ENCODE data around the gene EPS8L1.

DNA sequence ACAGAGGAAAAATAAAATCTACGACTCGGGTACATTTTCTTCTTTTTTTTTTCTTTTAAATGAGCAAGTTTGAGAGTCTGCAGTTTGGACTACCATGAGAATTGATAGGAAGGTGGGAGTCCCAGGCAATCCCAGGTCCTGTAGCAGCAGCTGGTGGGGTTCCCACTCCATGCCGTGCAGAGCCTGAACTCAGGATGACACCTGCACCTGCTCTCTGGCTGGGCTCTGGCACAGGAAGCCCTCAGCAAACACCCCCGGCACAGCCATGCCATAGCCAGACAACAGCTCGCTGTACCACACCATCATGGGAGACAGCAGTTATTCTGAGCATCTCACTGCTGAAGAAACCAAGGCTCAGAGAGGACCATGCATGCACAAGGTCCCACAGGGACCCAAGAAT lies 31.4 kb upstream of the EPS8L1 start:
- TF ChIP-seq EZH2 (IDR thresholded peaks at IDR 0.05; ENCODE audit: borderline replicate concordance, low read depth, low read length, poor library complexity, severe bottlenecking): no peak
- TF ChIP-seq, protein P1, sequence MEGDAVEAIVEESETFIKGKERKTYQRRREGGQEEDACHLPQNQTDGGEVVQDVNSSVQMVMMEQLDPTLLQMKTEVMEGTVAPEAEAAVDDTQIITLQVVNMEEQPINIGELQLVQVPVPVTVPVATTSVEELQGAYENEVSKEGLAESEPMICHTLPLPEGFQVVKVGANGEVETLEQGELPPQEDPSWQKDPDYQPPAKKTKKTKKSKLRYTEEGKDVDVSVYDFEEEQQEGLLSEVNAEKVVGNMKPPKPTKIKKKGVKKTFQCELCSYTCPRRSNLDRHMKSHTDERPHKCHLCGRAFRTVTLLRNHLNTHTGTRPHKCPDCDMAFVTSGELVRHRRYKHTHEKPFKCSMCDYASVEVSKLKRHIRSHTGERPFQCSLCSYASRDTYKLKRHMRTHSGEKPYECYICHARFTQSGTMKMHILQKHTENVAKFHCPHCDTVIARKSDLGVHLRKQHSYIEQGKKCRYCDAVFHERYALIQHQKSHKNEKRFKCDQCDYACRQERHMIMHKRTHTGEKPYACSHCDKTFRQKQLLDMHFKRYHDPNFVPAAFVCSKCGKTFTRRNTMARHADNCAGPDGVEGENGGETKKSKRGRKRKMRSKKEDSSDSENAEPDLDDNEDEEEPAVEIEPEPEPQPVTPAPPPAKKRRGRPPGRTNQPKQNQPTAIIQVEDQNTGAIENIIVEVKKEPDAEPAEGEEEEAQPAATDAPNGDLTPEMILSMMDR (conservative IDR thresholded peaks at IDR 0.05; ENCODE audit: low read depth, low read length): no peak
